Endothelial cell of umbilical vein (primary cell): Measurements from ENCODE around the gene TRIM68. TPM values are rescaled to one million over a fixed set of nuclear protein-coding genes. Genes with fewer than 3 reads are reported as not detected.

Experiments used
- BruUV-seq: library from RNA; stranded (reverse); fragments of 400-500 nt; replicated peaks from 2 replicates; lab custom pipeline; 2021; lab: Mats Ljungman, UMichigan
- CTCF ChIA-PET: fragments of 300-600, 350-600 bp; sonication (Branson Sonifier 250); formaldehyde crosslinking; loops from one replicate; lab custom pipeline; 2021; ENCODE audit warnings: antibody characterized with exemption, inconsistent platforms; lab: Charles Lee
- POLR2A ChIA-PET: fragments of 300-600, 350-600 bp; sonication (Branson Sonifier 250); formaldehyde crosslinking; loops from one replicate; lab custom pipeline; 2021; ENCODE audit warnings: antibody characterized with exemption, inconsistent platforms; lab: Charles Lee
- DNase-seq: peaks from one replicate; pipeline ENCODE4 v3.0.0-alpha.2; 2011; ENCODE audit warnings: low read depth, low spot score
- FAIRE-seq: peaks from 2 replicates; lab custom pipeline; 2011; peaks lifted over from hg19 to GRCh38; lab: Jason Lieb, UNC
- H2AFZ ChIP-seq: 2 replicates; pipeline ENCODE4 v1.6.0; 2012; ENCODE audit warnings: low read depth, low read length, control low read depth, inconsistent platforms
- H3K27ac ChIP-seq: 2 replicates; pipeline ENCODE4 v1.5.1; 2011; ENCODE audit warnings: low read depth, mild to moderate bottlenecking, control low read depth, low read length, moderate library complexity; ENCODE audit not compliant: insufficient read depth
- H3K27me3 ChIP-seq, 2 experiments: 2 replicates each; pipeline versions ENCODE4 v1.6.0 to v1.6.1; 2011; ENCODE audit warnings: low read length in 2 of 2, mixed read lengths in 1 of 2; ENCODE audit not compliant: control insufficient read depth in 2 of 2, insufficient read depth in 2 of 2
- H3K36me3 ChIP-seq, 2 experiments: 2 replicates in 1 of 2; 3 replicates in 1 of 2; pipeline ENCODE4 v1.5.1; 2011; ENCODE audit warnings: low read length in 2 of 2, mild to moderate bottlenecking in 1 of 2, moderate library complexity in 1 of 2; ENCODE audit not compliant: control insufficient read depth in 2 of 2, insufficient read depth in 2 of 2; ENCODE audit errors: extremely low read depth in 1 of 2
- H3K4me1 ChIP-seq: 3 replicates; pipeline ENCODE4 v1.5.1; 2011; ENCODE audit warnings: mild to moderate bottlenecking, low read length; ENCODE audit not compliant: control insufficient read depth, insufficient read depth; ENCODE audit errors: extremely low read depth
- H3K4me2 ChIP-seq: 2 replicates; pipeline ENCODE4 v1.6.1; 2011; ENCODE audit warnings: low read length, control low read depth, mixed read lengths; ENCODE audit not compliant: insufficient read depth
- H3K4me3 ChIP-seq, 3 experiments: fragments of 200-600 bp in 1 of 3; sonication (generic), shearing (Covaris generic) in 1 of 3; replicated peaks in 1 of 3; 2 replicates each; pipeline ENCODE4 v1.5.1; 2011 to 2016; ENCODE audit warnings: control low read depth in 3 of 3, low read length in 3 of 3, mild to moderate bottlenecking in 2 of 3, inconsistent platforms in 1 of 3, low read depth in 1 of 3, moderate library complexity in 1 of 3; ENCODE audit not compliant: insufficient read depth in 1 of 3
- H3K79me2 ChIP-seq: 2 replicates; pipeline ENCODE4 v1.6.0; 2012; ENCODE audit warnings: low read length, inconsistent platforms; ENCODE audit not compliant: control insufficient read depth, insufficient read depth
- H3K9ac ChIP-seq: replicated peaks from 2 replicates; pipeline ENCODE3; 2011; ENCODE audit warnings: low read length, control low read depth; ENCODE audit not compliant: insufficient read depth; ENCODE audit errors: extremely low read depth
- H3K9me1 ChIP-seq: replicated peaks from 3 replicates; pipeline ENCODE4 v1.6.0; 2011; ENCODE audit warnings: mild to moderate bottlenecking, low read length; ENCODE audit not compliant: control insufficient read depth, insufficient read depth; ENCODE audit errors: extremely low read depth
- H3K9me3 ChIP-seq: replicated peaks from 2 replicates; pipeline ENCODE4 v1.5.1; 2012; ENCODE audit warnings: low read length, inconsistent platforms; ENCODE audit not compliant: control insufficient read depth, insufficient read depth
- H4K20me1 ChIP-seq: replicated peaks from 2 replicates; pipeline ENCODE3; 2011; ENCODE audit warnings: mild to moderate bottlenecking, low read length; ENCODE audit not compliant: control insufficient read depth, insufficient read depth; ENCODE audit errors: extremely low read depth
- CTCF ChIP-seq, 2 donors: IDR thresholded peaks; 1 replicate in 1 of 2; 2 replicates in 1 of 2; pipeline ENCODE4 v1.5.1; 2011; ENCODE audit warnings: low read length in 2 of 2, mild to moderate bottlenecking in 2 of 2, moderate library complexity in 2 of 2, control low read depth in 1 of 2, inconsistent platforms in 1 of 2, low read depth in 1 of 2; ENCODE audit not compliant: insufficient read depth in 1 of 2; ENCODE audit errors: extremely low read depth in 1 of 2
- EZH2 ChIP-seq: IDR thresholded peaks from 2 replicates; pipeline ENCODE4 v1.6.1; 2012; ENCODE audit warnings: borderline replicate concordance, low read depth, mild to moderate bottlenecking, moderate library complexity, low read length, inconsistent platforms; ENCODE audit not compliant: severe bottlenecking
- FOS ChIP-seq: IDR thresholded peaks from 2 replicates; pipeline ENCODE4 v1.6.1; 2011; ENCODE audit warnings: mild to moderate bottlenecking, low read length, moderate library complexity, borderline replicate concordance; ENCODE audit not compliant: insufficient read depth
- GATA2 ChIP-seq: IDR thresholded peaks from 2 replicates; pipeline ENCODE4 v1.7.0; 2011; ENCODE audit warnings: low read depth, mild to moderate bottlenecking, moderate library complexity, mixed read lengths, low read length; ENCODE audit not compliant: insufficient read length, insufficient read depth
- JUN ChIP-seq: IDR thresholded peaks from 2 replicates; pipeline ENCODE4 v1.6.1; 2011; ENCODE audit warnings: borderline replicate concordance, low read depth; ENCODE audit not compliant: insufficient read length, insufficient read depth
- MAX ChIP-seq: IDR thresholded peaks from 2 replicates; pipeline ENCODE4 v1.6.1; 2011; ENCODE audit not compliant: insufficient read depth, insufficient read length
- MYC ChIP-seq: IDR thresholded peaks from one replicate; pipeline ENCODE4 v1.6.1; 2011; ENCODE audit warnings: mild to moderate bottlenecking, low read depth, low read length
- POLR2A ChIP-seq: IDR thresholded peaks from 2 replicates; pipeline ENCODE4 v1.6.1; 2012; ENCODE audit warnings: low read depth, mild to moderate bottlenecking, control low read depth, low read length
- POLR2AphosphoS5 ChIP-seq: IDR thresholded peaks from 2 replicates; pipeline ENCODE4 v1.6.1; 2012; ENCODE audit warnings: low read depth, mild to moderate bottlenecking, control low read depth, low read length, moderate library complexity; ENCODE audit not compliant: insufficient read depth
- dilution Hi-C: fragments of 300-500 bp; cut with MboI; formaldehyde crosslinking; loops from one replicate; pipeline ENCODE4 v1.15.0; 2019; ENCODE audit warnings: low sequenced_read_pairs; ENCODE audit not compliant: extremely low pct_ligation_motif_present
- intact Hi-C: fragments of 100-400 bp; cut with micrococcal nuclease; formaldehyde crosslinking; loops from one replicate; pipeline ENCODE4 v1.10.0; 2022
- polyA plus RNA-seq, 4 experiments: library from polyadenylated mRNA; depleted of rRNA in 3 of 4; stranded (reverse) in 3 of 4; unstranded in 1 of 4; fragments of >200 nt; gene quantifications; 2 replicates each; pipeline versions ENCODE4 v1.2.1 to v1.2.3, GENCODE V29; 2011 to 2012; ENCODE audit warnings: missing spikeins in 1 of 4
- total RNA-seq: library from RNA; stranded (reverse); gene quantifications from 2 replicates; pipeline ENCODE4 v1.2.3, GENCODE V29; 2021

The TRIM68 gene
- total and polyA plus RNA-seq, 2 donors (not counting 3 experiments of a cell fraction or from before 2014, with no cell fraction given): 8.1 to 11.3 TPM

GRCh38 chr11:4644233-4644632 is 36.2 kb upstream of the TRIM68 start:
- intact Hi-C loops: no loop called here
- TF ChIP-seq JUN (no peak), MAX (no peak), EZH2 (no peak), FOS (no peak), POLR2AphosphoS5 (no peak), MYC (no peak), GATA2 (no peak), CTCF (IDR thresholded peaks at IDR 0.05; ENCODE audit: extremely low read depth in 1 of 2, insufficient read depth in 1 of 2, low read depth in 1 of 2, low read length in 2 of 2) (no peak), POLR2A (no peak)

More at GRCh38 chr11:4644233-4644632, 36.2 kb upstream of the TRIM68 start:
- no peak overlapping the region for H3K9ac ChIP-seq
- H3K9me1 ChIP-seq: no peaks in the 10 kb centered on the region
- H4K20me1 ChIP-seq: no peaks in the 10 kb centered on the region
- no peak overlapping the region for H3K27ac ChIP-seq
- no TSS peak for BruUV-seq
- no peak overlapping the region for H3K4me2 ChIP-seq
- H2AFZ ChIP-seq: no peak overlapping the region
- CTCF ChIA-PET: no interaction called here
- no peaks in the 10 kb centered on the region for H3K27me3 ChIP-seq
- H3K4me1 ChIP-seq: no peaks in the 10 kb centered on the region
- FAIRE-seq (no peak), DNase-seq (no peak)
- H3K36me3 ChIP-seq: no peaks in the 10 kb centered on the region
- no peaks in the 10 kb centered on the region for H3K79me2 ChIP-seq
- H3K4me3 ChIP-seq: no peak overlapping the region
- dilution Hi-C loops: no loop called here
- POLR2A ChIA-PET: no interaction called here
- no peaks in the 10 kb centered on the region for H3K9me3 ChIP-seq
